NOMO-1 (cell line): Measurements from ENCODE around the gene ENTHD1.

Experiments
- DNase-seq, 2 experiments: peaks; one replicate each; lab custom pipeline; 2025; ENCODE audit not compliant: unreplicated experiment in 2 of 2; lab: John Stamatoyannopoulos, UW

The ENTHD1 gene

GRCh38 chr22:39893526-39893925 lies at the start of gene ENTHD1:
ENTHD1 (minus strand) TSS chr22:39893760; CDS start chr22:39887748, 6,012 bp downstream.
- DNase-seq, result no peak

GRCh38 chr22:39943337-39943736 lies 49.8 kb upstream of the ENTHD1 start:
- no peak for DNase-seq

- DNase-seq, result peak; percentile 91 to 98
Measured at GRCh38 chr22:39942439-39943230, 49.1 kb upstream of the ENTHD1 start.

GRCh38 chr22:39941601-39942000 lies 48.0 kb upstream of the ENTHD1 start:
- no peak for DNase-seq

- no peak for DNase-seq
Measured at GRCh38 chr22:39940757-39941305, 47.3 kb upstream of the ENTHD1 start.

- DNase-seq, result no peak
Measured at GRCh38 chr22:39939830-39940229, 46.3 kb upstream of the ENTHD1 start.

GRCh38 chr22:39938509-39939111 lies 45.0 kb upstream of the ENTHD1 start:
- no peak for DNase-seq

- DNase-seq, result no peak
Measured at GRCh38 chr22:39937906-39938305, 44.3 kb upstream of the ENTHD1 start.

- DNase-seq, result peak in 1 of 2 experiments; percentile 26
Measured at GRCh38 chr22:39936523-39937145, 43.1 kb upstream of the ENTHD1 start.

GRCh38 chr22:39935612-39936011 lies 42.1 kb upstream of the ENTHD1 start:
- no peak for DNase-seq

- DNase-seq, result no peak
Measured at GRCh38 chr22:39935116-39935515, 41.6 kb upstream of the ENTHD1 start.

- DNase-seq, result no peak
Measured at GRCh38 chr22:39933741-39934140, 40.2 kb upstream of the ENTHD1 start.

GRCh38 chr22:39932918-39933649 lies 39.5 kb upstream of the ENTHD1 start:
- DNase-seq, result peak in 1 of 2 experiments; percentile 32

- no peak for DNase-seq
Measured at GRCh38 chr22:39932166-39932565, 38.6 kb upstream of the ENTHD1 start.

- DNase-seq, result peak in 1 of 2 experiments; percentile 5
Measured at GRCh38 chr22:39931251-39931650, 37.7 kb upstream of the ENTHD1 start.

- peak in 1 of 2 experiments; percentile 61 for DNase-seq
Measured at GRCh38 chr22:39928536-39929520, 35.3 kb upstream of the ENTHD1 start.

- DNase-seq, result no peak
Measured at GRCh38 chr22:39927544-39927943, 34.0 kb upstream of the ENTHD1 start.

GRCh38 chr22:39926753-39927152 lies 33.2 kb upstream of the ENTHD1 start:
- DNase-seq, result no peak

GRCh38 chr22:39925909-39926679 lies 32.5 kb upstream of the ENTHD1 start:
- peak in 1 of 2 experiments; percentile 17 for DNase-seq
